Endothelial cell of umbilical vein (primary cell): ENCODE measurements around the gene C1orf185. TPM values are rescaled to one million over a fixed set of nuclear protein-coding genes. Genes with fewer than 3 reads are reported as not detected.

Source experiments
- BruUV-seq: library from RNA; stranded (reverse); fragments of 400-500 nt; replicated peaks from 2 replicates; lab custom pipeline; 2021; lab: Mats Ljungman, UMichigan
- CTCF ChIA-PET: fragments of 300-600, 350-600 bp; sonication (Branson Sonifier 250); formaldehyde crosslinking; loops from one replicate; lab custom pipeline; 2021; ENCODE audit warnings: antibody characterized with exemption, inconsistent platforms; lab: Charles Lee
- POLR2A ChIA-PET: fragments of 300-600, 350-600 bp; sonication (Branson Sonifier 250); formaldehyde crosslinking; loops from one replicate; lab custom pipeline; 2021; ENCODE audit warnings: antibody characterized with exemption, inconsistent platforms; lab: Charles Lee
- DNase-seq: peaks from one replicate; pipeline ENCODE4 v3.0.0-alpha.2; 2011; ENCODE audit warnings: low read depth, low spot score
- FAIRE-seq: peaks from 2 replicates; lab custom pipeline; 2011; peaks lifted over from hg19 to GRCh38; lab: Jason Lieb, UNC
- H2AFZ ChIP-seq: 2 replicates; pipeline ENCODE4 v1.6.0; 2012; ENCODE audit warnings: low read depth, low read length, control low read depth, inconsistent platforms
- H3K27ac ChIP-seq: 2 replicates; pipeline ENCODE4 v1.5.1; 2011; ENCODE audit warnings: low read depth, mild to moderate bottlenecking, control low read depth, low read length, moderate library complexity; ENCODE audit not compliant: insufficient read depth
- H3K27me3 ChIP-seq, 2 experiments: 2 replicates each; pipeline versions ENCODE4 v1.6.0 to v1.6.1; 2011; ENCODE audit warnings: low read length in 2 of 2, mixed read lengths in 1 of 2; ENCODE audit not compliant: control insufficient read depth in 2 of 2, insufficient read depth in 2 of 2
- H3K36me3 ChIP-seq, 2 experiments: 2 replicates in 1 of 2; 3 replicates in 1 of 2; pipeline ENCODE4 v1.5.1; 2011; ENCODE audit warnings: low read length in 2 of 2, mild to moderate bottlenecking in 1 of 2, moderate library complexity in 1 of 2; ENCODE audit not compliant: control insufficient read depth in 2 of 2, insufficient read depth in 2 of 2; ENCODE audit errors: extremely low read depth in 1 of 2
- H3K4me1 ChIP-seq: 3 replicates; pipeline ENCODE4 v1.5.1; 2011; ENCODE audit warnings: mild to moderate bottlenecking, low read length; ENCODE audit not compliant: control insufficient read depth, insufficient read depth; ENCODE audit errors: extremely low read depth
- H3K4me2 ChIP-seq: 2 replicates; pipeline ENCODE4 v1.6.1; 2011; ENCODE audit warnings: low read length, control low read depth, mixed read lengths; ENCODE audit not compliant: insufficient read depth
- H3K4me3 ChIP-seq, 3 experiments: fragments of 200-600 bp in 1 of 3; sonication (generic), shearing (Covaris generic) in 1 of 3; replicated peaks in 1 of 3; 2 replicates each; pipeline ENCODE4 v1.5.1; 2011 to 2016; ENCODE audit warnings: control low read depth in 3 of 3, low read length in 3 of 3, mild to moderate bottlenecking in 2 of 3, inconsistent platforms in 1 of 3, low read depth in 1 of 3, moderate library complexity in 1 of 3; ENCODE audit not compliant: insufficient read depth in 1 of 3
- H3K79me2 ChIP-seq: 2 replicates; pipeline ENCODE4 v1.6.0; 2012; ENCODE audit warnings: low read length, inconsistent platforms; ENCODE audit not compliant: control insufficient read depth, insufficient read depth
- H3K9ac ChIP-seq: replicated peaks from 2 replicates; pipeline ENCODE3; 2011; ENCODE audit warnings: low read length, control low read depth; ENCODE audit not compliant: insufficient read depth; ENCODE audit errors: extremely low read depth
- H3K9me1 ChIP-seq: replicated peaks from 3 replicates; pipeline ENCODE4 v1.6.0; 2011; ENCODE audit warnings: mild to moderate bottlenecking, low read length; ENCODE audit not compliant: control insufficient read depth, insufficient read depth; ENCODE audit errors: extremely low read depth
- H3K9me3 ChIP-seq: replicated peaks from 2 replicates; pipeline ENCODE4 v1.5.1; 2012; ENCODE audit warnings: low read length, inconsistent platforms; ENCODE audit not compliant: control insufficient read depth, insufficient read depth
- H4K20me1 ChIP-seq: replicated peaks from 2 replicates; pipeline ENCODE3; 2011; ENCODE audit warnings: mild to moderate bottlenecking, low read length; ENCODE audit not compliant: control insufficient read depth, insufficient read depth; ENCODE audit errors: extremely low read depth
- EZH2 ChIP-seq: IDR thresholded peaks from 2 replicates; pipeline ENCODE4 v1.6.1; 2012; ENCODE audit warnings: borderline replicate concordance, low read depth, mild to moderate bottlenecking, moderate library complexity, low read length, inconsistent platforms; ENCODE audit not compliant: severe bottlenecking
- FOS ChIP-seq: IDR thresholded peaks from 2 replicates; pipeline ENCODE4 v1.6.1; 2011; ENCODE audit warnings: mild to moderate bottlenecking, low read length, moderate library complexity, borderline replicate concordance; ENCODE audit not compliant: insufficient read depth
- GATA2 ChIP-seq: IDR thresholded peaks from 2 replicates; pipeline ENCODE4 v1.7.0; 2011; ENCODE audit warnings: low read depth, mild to moderate bottlenecking, moderate library complexity, mixed read lengths, low read length; ENCODE audit not compliant: insufficient read length, insufficient read depth
- JUN ChIP-seq: IDR thresholded peaks from 2 replicates; pipeline ENCODE4 v1.6.1; 2011; ENCODE audit warnings: borderline replicate concordance, low read depth; ENCODE audit not compliant: insufficient read length, insufficient read depth
- MAX ChIP-seq: IDR thresholded peaks from 2 replicates; pipeline ENCODE4 v1.6.1; 2011; ENCODE audit not compliant: insufficient read depth, insufficient read length
- MYC ChIP-seq: IDR thresholded peaks from one replicate; pipeline ENCODE4 v1.6.1; 2011; ENCODE audit warnings: mild to moderate bottlenecking, low read depth, low read length
- POLR2A ChIP-seq: IDR thresholded peaks from 2 replicates; pipeline ENCODE4 v1.6.1; 2012; ENCODE audit warnings: low read depth, mild to moderate bottlenecking, control low read depth, low read length
- POLR2AphosphoS5 ChIP-seq: IDR thresholded peaks from 2 replicates; pipeline ENCODE4 v1.6.1; 2012; ENCODE audit warnings: low read depth, mild to moderate bottlenecking, control low read depth, low read length, moderate library complexity; ENCODE audit not compliant: insufficient read depth
- dilution Hi-C: fragments of 300-500 bp; cut with MboI; formaldehyde crosslinking; loops from one replicate; pipeline ENCODE4 v1.15.0; 2019; ENCODE audit warnings: low sequenced_read_pairs; ENCODE audit not compliant: extremely low pct_ligation_motif_present
- intact Hi-C: fragments of 100-400 bp; cut with micrococcal nuclease; formaldehyde crosslinking; loops from one replicate; pipeline ENCODE4 v1.10.0; 2022
- polyA plus RNA-seq, 4 experiments: library from polyadenylated mRNA; depleted of rRNA in 3 of 4; stranded (reverse) in 3 of 4; unstranded in 1 of 4; fragments of >200 nt; gene quantifications; 2 replicates each; pipeline versions ENCODE4 v1.2.1 to v1.2.3, GENCODE V29; 2011 to 2012; ENCODE audit warnings: missing spikeins in 1 of 4
- total RNA-seq: library from RNA; stranded (reverse); gene quantifications from 2 replicates; pipeline ENCODE4 v1.2.3, GENCODE V29; 2021
- TF ChIP-seq, protein P1 (sequence below), 2 donors: IDR thresholded peaks; 1 replicate in 1 of 2; 2 replicates in 1 of 2; pipeline ENCODE4 v1.5.1; 2011; ENCODE audit warnings: low read length in 2 of 2, mild to moderate bottlenecking in 2 of 2, moderate library complexity in 2 of 2, control low read depth in 1 of 2, inconsistent platforms in 1 of 2, low read depth in 1 of 2; ENCODE audit not compliant: insufficient read depth in 1 of 2; ENCODE audit errors: extremely low read depth in 1 of 2

Gene C1orf185
- total and polyA plus RNA-seq, 2 donors (not counting 3 experiments of a cell fraction or from before 2014, with no cell fraction given) = not detected

DNA sequence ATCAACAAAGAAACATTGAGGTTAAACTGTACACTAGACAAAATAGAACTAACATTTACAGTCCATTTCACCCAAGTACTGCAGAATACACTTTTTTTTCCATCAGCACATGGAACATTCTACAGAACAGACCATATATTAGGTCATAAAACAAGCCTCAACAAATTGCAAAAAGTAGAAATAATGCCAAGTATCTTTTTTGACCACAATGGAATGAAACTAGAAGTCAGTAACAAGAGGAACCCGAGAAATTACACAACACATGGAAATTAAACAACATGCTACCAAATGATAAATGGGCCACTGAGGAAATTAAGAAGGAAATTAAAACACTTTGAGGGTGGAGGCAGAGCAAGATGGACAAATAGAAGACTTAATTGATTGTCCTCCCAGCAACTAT lies 8.4 kb upstream of the C1orf185 start:
- FAIRE-seq (no peak), DNase-seq (no peak)
- TF ChIP-seq FOS = no peak
- no peak for TF ChIP-seq MYC
- TF ChIP-seq MAX = no peak
- no peak overlapping the region for H2AFZ ChIP-seq
- CTCF ChIA-PET = no interaction called here
- dilution Hi-C loops (no loop called here), intact Hi-C loops (no loop called here)
- H3K4me2 ChIP-seq = no peak overlapping the region
- BruUV-seq = no TSS peak
- H3K9ac ChIP-seq = no peak overlapping the region
- H3K79me2 ChIP-seq = no peaks in the 10 kb centered on the region
- H3K9me3 ChIP-seq = no peaks in the 10 kb centered on the region
- H3K4me1 ChIP-seq = no peaks in the 10 kb centered on the region
- no peaks in the 10 kb centered on the region for H3K9me1 ChIP-seq
- H4K20me1 ChIP-seq = no peaks in the 10 kb centered on the region
- no peaks in the 10 kb centered on the region for H3K36me3 ChIP-seq
- POLR2A ChIA-PET = no interaction called here
- H3K27me3 ChIP-seq = peaks cover 6 to 7% of the 10 kb centered on the region in 2 experiments
- H3K27ac ChIP-seq = no peak overlapping the region
- H3K4me3 ChIP-seq = no peak overlapping the region

- no peaks in the 10 kb centered on the region for H3K9me3 ChIP-seq
- intact Hi-C loops (no loop called here), dilution Hi-C loops (no loop called here)
- FAIRE-seq (no peak), DNase-seq (no peak)
- no peaks in the 10 kb centered on the region for H3K79me2 ChIP-seq
- no peak overlapping the region for H3K4me3 ChIP-seq
- TF ChIP-seq POLR2AphosphoS5 (no peak), FOS (no peak), GATA2 (no peak), JUN (no peak), MAX (no peak), POLR2A (no peak), EZH2 (no peak), MYC (no peak)
- TF ChIP-seq, protein P1, sequence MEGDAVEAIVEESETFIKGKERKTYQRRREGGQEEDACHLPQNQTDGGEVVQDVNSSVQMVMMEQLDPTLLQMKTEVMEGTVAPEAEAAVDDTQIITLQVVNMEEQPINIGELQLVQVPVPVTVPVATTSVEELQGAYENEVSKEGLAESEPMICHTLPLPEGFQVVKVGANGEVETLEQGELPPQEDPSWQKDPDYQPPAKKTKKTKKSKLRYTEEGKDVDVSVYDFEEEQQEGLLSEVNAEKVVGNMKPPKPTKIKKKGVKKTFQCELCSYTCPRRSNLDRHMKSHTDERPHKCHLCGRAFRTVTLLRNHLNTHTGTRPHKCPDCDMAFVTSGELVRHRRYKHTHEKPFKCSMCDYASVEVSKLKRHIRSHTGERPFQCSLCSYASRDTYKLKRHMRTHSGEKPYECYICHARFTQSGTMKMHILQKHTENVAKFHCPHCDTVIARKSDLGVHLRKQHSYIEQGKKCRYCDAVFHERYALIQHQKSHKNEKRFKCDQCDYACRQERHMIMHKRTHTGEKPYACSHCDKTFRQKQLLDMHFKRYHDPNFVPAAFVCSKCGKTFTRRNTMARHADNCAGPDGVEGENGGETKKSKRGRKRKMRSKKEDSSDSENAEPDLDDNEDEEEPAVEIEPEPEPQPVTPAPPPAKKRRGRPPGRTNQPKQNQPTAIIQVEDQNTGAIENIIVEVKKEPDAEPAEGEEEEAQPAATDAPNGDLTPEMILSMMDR (IDR thresholded peaks at IDR 0.05; ENCODE audit: extremely low read depth in 1 of 2, insufficient read depth in 1 of 2, low read depth in 1 of 2, low read length in 2 of 2) = no peak
- no peaks in the 10 kb centered on the region for H3K36me3 ChIP-seq
- no peaks in the 10 kb centered on the region for H3K9me1 ChIP-seq
- H3K4me2 ChIP-seq = no peak overlapping the region
- CTCF ChIA-PET = no interaction called here
- no peaks in the 10 kb centered on the region for H4K20me1 ChIP-seq
- peaks cover 4 to 6% of the 10 kb centered on the region in 2 experiments for H3K27me3 ChIP-seq
- POLR2A ChIA-PET = no interaction called here
- no peaks in the 10 kb centered on the region for H3K4me1 ChIP-seq
- no peak overlapping the region for H3K9ac ChIP-seq
- no peak overlapping the region for H2AFZ ChIP-seq
- no TSS peak for BruUV-seq
- H3K27ac ChIP-seq = no peak overlapping the region
Measured at GRCh38 chr1:51097171-51097570, 4.9 kb upstream of the C1orf185 start.
